Ramos (cell line): Measurements from ENCODE around the gene ADAMTS6.

ENCODE experiments used
- in situ Hi-C: fragments of 300-500 bp; cut with MboI; formaldehyde crosslinking; loops from one replicate; pipeline ENCODE4 v1.14.3; 2022; ENCODE audit warnings: low sequenced_read_pairs; ENCODE audit not compliant: unreplicated experiment

Gene ADAMTS6

DNA sequence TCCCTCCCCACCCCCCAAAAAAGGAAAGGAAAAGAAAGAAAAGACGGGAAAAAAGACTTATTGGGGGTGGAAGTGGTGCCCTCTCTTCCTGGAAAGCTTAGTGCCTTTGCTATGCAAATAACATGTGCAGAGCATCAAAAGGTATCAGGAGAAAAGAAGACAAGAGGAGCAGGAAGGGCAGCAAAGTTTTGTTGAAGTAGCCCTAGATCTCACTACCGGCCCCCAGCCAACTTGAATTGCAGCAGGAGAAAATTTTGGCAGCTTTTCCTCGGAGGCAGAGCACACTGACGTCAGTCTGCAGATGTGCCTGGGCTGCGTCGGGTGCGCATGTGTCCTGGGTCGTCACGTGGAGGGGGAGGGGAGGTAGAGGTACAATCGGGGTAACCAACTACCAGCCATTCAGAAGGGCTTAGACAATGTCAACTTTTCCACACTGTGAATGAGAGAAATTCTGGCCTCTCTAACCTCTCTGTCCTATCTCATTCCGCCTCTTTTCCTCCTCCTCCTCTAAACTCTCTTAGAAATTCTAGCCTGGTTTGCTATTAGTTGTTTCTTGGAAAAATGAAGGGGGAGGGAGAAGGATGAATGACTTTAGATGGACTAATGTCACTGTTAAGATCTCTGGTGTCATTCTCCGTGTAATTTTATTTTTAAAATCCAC is at the start of gene ADAMTS6:
Gene ADAMTS6, minus strand, starts transcription at position 286 of the 661 bp plus-strand sequence. CDS start 8,247 bp downstream, outside the sequence.
- in situ Hi-C loops, result loop anchor here (10.0 to 25.0 kb wide), 4 partner anchors 394 to 847 kb away; no protein-coding TSS in a partner anchor

- in situ Hi-C loops, result no loop called here
These were observed 49.2 kb upstream of the ADAMTS6 start for GRCh38 chr5:65530904-65531303.

- in situ Hi-C loops, result no loop called here
These were observed 44.0 kb upstream of the ADAMTS6 start for GRCh38 chr5:65525726-65526125.

DNA sequence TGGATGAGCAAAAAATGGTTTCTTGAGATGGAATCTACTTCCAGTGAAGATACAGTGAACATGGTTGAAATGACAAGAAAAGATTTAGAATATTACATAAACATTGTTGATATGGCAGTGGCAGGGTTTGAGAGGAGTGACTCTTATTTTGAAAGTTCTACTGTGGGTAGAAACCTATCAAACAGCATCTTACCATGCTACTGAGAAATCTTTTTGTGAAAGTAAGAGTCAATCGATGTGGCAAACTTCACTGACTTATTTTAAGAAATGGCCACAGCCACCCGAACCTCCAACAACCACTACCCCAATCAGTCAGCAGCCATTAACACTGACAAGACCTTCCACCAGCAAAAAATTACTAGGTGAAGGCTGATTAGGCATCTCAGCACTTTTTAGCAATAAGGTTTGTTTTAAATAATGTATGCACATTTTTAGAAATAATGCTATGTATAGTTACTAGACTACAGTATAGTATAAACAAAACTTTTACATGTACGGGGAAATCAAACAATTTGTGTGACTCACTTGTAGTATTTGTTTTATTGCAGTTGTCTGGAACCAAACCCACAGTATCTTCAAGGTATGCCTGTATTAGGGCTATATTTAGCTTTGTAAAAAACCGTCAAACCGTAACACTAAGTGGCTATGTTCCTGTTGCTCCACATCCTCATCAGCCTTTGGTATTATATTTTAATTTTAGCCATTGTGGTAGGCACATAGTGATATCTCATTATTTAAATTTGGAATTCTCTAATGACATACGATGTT is 30.6 kb upstream of the ADAMTS6 start:
- in situ Hi-C loops, result no loop called here

- in situ Hi-C loops, result no loop called here
These were observed 27.3 kb upstream of the ADAMTS6 start for GRCh38 chr5:65508978-65509377.

- in situ Hi-C loops, result no loop called here
These were observed 25.2 kb upstream of the ADAMTS6 start for GRCh38 chr5:65506961-65507360.

DNA sequence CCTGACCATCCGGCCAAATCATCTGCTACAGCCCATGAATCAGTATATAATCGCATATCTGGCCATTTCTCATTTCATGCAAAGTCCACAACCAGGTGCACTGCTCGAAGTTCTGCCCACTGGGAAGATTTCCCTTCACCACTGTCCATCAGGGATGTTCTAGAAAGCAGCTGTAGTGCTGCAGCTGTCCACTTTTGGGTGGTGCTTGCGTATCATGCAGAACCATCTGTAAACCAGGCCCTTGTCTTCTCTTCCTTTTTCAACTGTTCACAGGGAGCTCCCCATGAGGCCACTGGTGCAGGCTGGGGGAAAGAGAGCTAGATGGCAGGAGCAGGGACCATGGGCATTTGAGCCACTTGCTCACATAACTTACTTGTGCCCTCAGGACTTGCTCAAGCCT is 7.4 kb upstream of the ADAMTS6 start:
- in situ Hi-C loops, result loop anchor here (10.0 to 25.0 kb wide), 4 partner anchors 402 to 854 kb away; no protein-coding TSS in a partner anchor

GRCh38 chr5:65488038-65488687 is 6.4 kb upstream of the ADAMTS6 start:
- in situ Hi-C loops, result loop anchor here (10.0 to 25.0 kb wide), 4 partner anchors 401 to 853 kb away; no protein-coding TSS in a partner anchor

GRCh38 chr5:65486803-65487202 is 5.1 kb upstream of the ADAMTS6 start:
- in situ Hi-C loops, result loop anchor here (10.0 to 25.0 kb wide), 4 partner anchors 400 to 852 kb away; no protein-coding TSS in a partner anchor

DNA sequence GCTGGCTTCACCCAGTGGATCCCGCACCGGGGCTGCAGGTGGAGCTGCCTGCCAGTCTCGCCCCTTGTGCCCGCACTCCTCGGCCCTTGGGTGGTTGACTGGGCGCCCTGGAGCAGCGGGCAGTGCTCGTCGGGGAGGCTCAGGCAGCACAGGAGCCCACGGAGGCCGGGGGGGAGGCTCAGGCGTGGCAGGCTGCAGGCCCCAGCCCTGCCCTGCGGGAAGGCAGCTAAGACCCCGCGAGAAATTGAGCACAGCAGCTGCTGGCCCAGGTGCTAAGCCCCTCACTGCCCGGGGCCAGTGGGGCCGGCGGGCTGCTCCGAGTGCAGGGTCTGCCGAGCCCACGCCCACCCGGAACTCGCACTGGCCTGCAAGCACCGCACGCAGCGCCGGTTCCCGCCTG is 3.7 kb upstream of the ADAMTS6 start:
- in situ Hi-C loops, result loop anchor here (10.0 to 25.0 kb wide), 4 partner anchors 398 to 851 kb away; no protein-coding TSS in a partner anchor

- in situ Hi-C loops, result loop anchor here (10.0 to 25.0 kb wide), 4 partner anchors 396 to 849 kb away; no protein-coding TSS in a partner anchor
These were observed 2.0 kb upstream of the ADAMTS6 start for GRCh38 chr5:65483546-65484346.

DNA sequence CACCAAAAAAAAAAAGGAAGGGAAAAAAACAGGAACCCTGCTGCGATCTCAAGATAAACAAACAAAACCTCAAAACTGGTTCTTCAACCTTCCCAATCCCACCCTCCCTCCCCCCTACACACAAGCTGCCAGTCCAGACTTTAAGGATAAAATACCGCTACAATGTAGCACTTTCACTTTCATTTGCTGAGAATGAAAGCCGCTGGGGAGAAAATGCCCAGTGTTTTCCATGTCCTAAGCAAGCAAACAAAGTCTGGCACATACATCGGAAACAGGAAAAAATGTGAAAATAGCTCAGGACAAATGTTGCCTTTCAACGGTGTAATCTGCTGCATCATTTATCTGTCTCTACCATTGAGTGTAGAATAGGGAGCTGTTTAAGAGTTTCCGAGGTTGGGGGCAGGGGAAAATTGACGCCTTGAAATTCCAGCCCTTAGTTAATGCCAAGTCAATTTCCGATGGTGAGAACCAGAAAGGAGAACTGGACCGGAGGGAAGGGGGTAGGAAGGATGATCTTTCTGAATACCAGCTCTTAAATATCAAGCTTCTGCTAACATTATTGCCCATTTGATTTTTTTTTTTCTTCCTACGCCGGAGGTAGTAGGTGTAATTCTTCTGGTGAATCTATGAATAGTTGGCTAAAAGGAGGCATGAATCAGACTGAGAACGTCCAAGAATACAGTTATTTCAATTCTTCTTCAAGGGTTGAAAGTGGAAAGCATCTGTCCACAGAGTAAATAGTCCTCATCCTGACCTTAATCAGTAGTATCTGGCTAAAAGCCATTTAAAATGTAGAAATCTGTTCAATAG is 1.2 kb upstream of the ADAMTS6 start:
- in situ Hi-C loops, result loop anchor here (10.0 to 25.0 kb wide), 4 partner anchors 396 to 848 kb away; no protein-coding TSS in a partner anchor

GRCh38 chr5:65482296-65482735 is 596 bp upstream of the ADAMTS6 start:
- in situ Hi-C loops, result loop anchor here (10.0 to 25.0 kb wide), 4 partner anchors 395 to 848 kb away; no protein-coding TSS in a partner anchor

DNA sequence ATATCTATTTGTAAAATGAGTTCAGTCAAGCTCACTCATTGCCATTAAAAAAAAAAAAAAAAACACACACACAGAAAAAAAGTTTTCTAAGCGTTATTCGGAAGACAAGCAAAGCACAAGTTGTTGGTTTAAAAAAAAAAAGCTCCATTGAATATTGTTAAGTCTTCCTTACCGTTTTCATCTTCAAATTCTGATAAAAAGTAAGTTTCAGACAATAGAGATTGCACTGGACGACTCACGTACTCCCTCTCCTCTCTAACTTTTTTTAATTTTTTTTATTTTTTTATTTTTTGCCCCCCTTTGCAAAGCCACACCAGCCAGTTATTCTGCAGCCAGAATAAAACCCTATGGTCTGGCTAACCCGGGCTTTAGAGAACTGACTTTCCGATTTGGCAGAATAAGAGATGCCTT is 544 bp downstream of the ADAMTS6 start:
- in situ Hi-C loops, result loop anchor here (10.0 to 25.0 kb wide), 4 partner anchors 394 to 846 kb away; no protein-coding TSS in a partner anchor

- in situ Hi-C loops, result loop anchor here (10.0 to 25.0 kb wide), 4 partner anchors 393 to 846 kb away; no protein-coding TSS in a partner anchor
These were observed 1.3 kb downstream of the ADAMTS6 start for GRCh38 chr5:65480306-65480865.

- in situ Hi-C loops, result loop anchor here (25.0 kb wide), 1 partner anchor 392 kb away; no protein-coding TSS in a partner anchor
These were observed 2.2 kb downstream of the ADAMTS6 start for GRCh38 chr5:65479527-65479926.

GRCh38 chr5:65478336-65478735 is 3.4 kb downstream of the ADAMTS6 start:
- in situ Hi-C loops, result loop anchor here (25.0 kb wide), 1 partner anchor 391 kb away; no protein-coding TSS in a partner anchor

DNA sequence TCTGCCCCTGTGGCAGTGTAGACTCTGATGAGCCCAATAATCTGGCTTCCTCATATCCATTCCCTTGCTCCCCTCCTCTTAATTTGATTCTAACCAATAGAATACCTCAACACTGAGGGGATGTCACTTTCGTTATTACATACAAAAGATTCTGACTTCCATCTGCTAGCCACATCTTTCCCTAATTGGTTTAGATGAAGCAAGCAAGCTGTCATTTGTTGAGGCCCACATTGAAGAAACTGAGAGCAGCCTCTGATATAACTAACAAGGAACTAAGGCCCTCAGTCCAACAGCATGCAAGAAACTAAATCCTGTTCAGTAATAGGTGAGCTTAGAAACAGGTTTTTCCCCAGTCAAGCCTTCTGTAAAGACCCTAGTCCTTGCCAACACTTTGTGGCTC is 5.8 kb downstream of the ADAMTS6 start:
- in situ Hi-C loops, result loop anchor here (25.0 kb wide), 1 partner anchor 389 kb away; no protein-coding TSS in a partner anchor
